GM18868 (cell line): Measurements from ENCODE around the gene CASP12.
A peak's percentile ranks its signal among the peaks of the same experiment; 100 is the strongest.
"Not testable (repeated sequence)": the region's sequence is repeated elsewhere in the genome, so short reads cannot be mapped to it uniquely, and the experiment has no call there.

Experiments used
- ATAC-seq: cut with Tn5 transposase; IDR thresholded peaks from one replicate; pipeline ENCODE4 v1.9.1; 2021; ENCODE audit warnings: mild to moderate bottlenecking, moderate library complexity; ENCODE audit not compliant: unreplicated experiment

The CASP12 gene

DNA sequence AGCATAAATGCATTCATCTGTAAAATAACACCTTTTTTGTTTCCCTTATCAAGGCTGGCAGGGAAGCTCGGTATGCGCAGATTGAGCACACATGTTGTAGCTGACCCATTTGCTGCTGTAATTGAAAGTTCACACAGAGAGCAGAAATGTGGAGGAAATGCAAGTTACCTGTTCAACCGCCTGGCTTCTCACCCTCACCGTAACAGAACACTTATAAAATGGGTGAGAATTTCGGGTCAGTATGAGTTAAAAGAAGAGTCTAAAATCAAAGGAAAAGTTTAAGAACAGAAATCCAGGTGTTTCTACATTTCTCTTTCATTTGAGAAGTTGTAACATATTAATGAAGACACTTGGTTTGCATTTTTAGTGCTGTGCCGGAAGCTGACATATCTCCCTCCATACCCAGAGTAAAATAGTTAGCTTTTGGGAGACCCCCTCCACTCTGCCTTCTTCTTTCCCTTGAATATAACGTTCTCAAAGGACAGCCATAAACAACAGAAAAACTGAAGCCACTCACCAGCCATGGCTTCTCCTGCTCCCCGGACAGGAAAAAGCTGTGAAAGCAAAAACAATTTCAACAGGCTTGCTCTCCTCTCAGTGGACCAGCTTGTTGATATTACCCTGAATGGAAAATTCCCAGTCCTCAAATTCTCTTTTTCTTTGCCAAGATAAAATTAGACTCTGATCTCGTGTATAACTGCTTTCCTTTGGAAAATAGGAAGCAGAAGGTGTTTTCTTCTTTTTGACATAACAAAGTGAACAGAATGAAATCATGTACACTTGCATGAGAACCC is at the start of gene CASP12:
CASP12 (minus strand) TSS at position 570 of the 794 bp plus-strand sequence.
- ATAC-seq, result peak; percentile 78

DNA sequence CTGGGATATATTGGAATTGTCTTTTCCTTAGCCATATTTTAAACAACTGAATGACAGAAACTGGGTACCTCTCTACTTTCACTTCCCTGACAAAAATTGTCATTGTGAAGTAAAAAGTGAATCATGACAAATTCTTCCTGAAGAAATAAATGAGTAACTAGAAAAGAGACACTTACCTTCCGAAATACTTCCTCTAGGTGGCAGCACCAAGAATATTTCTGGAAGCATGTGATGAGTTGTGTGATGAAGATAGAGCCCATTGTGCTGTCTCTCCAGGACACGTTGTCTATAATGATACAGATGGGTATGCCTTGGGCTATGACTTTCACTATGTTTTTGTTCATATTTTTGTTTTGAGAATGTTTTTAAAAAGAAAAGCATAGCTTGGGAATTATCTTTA is 48.6 kb upstream of the CASP12 start:
- peak; percentile 96 for ATAC-seq

DNA sequence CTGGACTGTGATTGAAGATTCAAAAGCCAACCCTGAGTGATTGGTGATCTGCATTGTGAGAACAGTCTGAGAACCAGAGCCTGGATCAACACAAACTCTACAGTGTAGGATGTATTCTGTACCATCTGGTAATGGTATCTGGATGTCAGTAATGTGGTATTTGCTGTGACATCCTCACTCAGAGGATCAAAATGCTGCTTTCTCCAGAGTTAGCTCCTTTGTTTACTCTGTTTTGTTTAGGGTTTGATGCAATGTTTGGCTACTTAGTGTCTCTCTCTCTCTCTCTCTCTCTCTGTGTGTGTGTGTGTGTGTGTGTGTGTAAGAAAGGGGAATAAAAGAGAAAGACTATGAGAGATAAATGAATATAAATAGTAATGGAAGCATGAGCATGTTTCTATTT is 45.8 kb upstream of the CASP12 start:
- no peak for ATAC-seq

DNA sequence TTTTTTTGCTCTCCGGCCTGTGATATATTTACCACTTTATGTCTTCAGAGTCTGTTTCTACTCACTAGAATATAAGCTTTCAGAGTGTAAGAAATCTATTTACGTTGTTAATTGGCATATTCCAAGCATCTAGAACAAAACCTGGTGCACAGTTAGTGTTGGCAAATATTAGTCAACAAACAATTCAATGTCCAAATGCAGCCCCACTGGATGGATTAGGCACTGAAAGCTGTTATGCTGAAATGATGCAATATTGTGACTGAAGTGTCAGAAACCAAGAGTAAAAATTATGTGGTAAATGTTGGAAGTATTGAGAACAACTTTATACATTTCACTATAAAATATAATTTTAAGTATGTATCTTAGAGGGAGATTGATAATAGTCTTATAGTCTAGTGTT is 45.3 kb upstream of the CASP12 start:
- ATAC-seq, result no peak

DNA sequence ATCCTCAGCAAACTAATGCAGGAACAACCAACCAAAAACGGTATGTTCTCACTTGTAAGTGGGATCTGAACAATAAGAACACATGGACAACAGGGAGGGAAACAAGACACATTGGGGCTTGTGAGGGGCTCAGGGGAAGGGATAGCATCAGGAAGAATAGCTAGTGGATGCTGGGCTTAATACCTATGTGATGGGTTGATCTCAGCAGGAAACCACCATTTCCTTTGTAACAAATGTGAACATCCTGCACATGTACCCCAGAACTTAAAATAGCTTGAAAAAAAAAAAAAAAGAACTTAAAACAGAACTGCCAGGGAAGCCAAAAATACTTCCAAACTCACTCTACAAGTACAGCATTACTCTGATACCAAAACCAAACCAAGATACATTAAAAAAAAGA is 36.3 kb upstream of the CASP12 start:
- no peak for ATAC-seq

DNA sequence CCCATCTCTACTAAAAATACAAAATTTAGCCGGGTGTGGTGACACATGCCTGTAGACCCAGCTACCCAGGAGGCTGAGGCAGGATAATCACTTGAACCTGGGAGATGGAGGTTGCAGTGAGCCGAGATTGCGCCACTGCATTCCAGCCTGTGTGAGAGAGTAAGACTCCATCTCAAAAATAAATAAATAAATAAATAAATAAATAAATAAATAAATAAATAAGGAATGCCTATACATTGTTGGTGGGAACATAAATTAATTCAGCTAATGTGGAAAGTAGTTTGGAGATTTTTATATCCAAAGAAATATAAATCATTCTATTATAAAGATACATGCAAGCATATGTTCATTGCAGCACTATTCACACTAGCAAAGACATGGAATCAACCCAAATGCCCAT is 35.8 kb upstream of the CASP12 start:
- not testable (repeated sequence) for ATAC-seq

DNA sequence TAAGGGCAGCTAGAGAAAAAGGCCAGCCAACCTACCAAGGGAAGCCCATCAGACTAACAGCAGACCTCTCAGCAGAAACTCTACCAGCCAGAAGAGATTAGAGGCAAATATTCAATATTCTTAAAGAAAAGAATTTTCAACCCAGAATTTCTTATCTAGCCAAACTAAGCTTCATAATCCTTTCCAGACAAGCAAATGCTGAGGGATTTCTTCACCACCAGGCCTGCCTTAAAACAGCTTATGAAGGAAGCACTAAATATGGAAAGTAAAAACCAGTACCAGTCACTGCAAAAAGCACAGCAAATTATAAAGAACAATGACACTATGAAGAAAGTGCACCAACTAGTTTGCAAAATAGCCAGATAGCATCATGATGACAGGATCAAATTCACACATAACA is 30.6 kb upstream of the CASP12 start:
- no peak for ATAC-seq

DNA sequence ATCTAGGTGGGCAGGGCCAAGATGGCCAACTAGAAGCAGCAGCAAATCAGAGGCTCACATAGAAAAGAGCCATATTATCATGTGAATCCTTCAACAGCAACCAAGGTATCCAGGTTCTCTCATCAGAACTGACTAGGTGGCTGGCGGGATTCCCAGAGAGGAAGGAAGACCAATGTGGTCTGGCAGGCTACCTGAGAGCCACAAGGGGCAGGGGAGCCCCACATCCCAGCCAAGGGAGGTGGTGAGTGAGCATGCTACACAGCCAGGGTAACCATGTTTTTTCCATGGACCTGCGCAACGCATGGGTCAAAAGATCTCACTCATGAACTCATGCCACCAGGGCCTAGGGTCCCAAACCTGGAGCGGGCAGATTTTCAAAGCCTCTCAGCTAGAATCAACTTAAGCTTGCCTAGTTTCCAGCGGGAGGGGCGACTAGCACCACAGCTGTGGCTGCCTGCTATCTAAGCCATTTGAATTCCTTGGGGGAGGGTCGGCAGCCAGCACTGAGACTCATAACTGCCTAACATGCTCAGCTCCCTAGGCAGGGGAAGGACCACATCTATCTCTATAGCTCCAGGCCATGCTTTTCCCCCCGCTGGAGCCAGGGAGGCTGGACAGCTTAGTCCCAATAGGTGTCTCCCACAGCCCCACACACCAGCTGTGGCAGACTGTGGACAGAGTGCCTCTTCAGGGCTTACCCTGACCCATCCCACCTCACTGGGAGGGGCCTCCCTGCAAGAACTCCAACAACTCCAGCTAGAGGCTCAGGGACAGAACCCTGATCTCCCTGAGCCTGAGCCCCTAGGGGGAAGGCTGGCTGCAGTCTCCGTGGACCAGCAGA is 28.7 kb upstream of the CASP12 start:
- ATAC-seq, result no peak

DNA sequence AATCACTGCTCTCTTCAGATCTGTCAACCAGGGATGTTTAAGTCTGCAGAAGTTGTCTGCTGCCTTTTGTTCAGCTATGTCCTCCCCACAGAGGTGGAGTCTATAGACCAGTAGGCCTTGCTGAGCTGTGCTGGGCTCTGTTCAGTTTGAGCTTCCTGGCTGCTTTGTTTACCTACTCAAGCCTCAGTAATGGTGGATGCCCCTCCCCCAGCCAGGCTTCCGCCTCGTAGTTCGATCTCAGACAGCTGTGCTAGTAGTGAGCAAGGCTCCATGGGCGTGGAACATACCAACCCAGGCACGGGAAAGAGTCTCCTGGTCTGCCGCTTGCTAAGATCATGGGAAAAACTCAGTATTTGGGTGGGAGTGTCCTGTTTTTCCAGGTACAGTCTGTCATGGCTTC is 27.6 kb upstream of the CASP12 start:
- no peak for ATAC-seq

DNA sequence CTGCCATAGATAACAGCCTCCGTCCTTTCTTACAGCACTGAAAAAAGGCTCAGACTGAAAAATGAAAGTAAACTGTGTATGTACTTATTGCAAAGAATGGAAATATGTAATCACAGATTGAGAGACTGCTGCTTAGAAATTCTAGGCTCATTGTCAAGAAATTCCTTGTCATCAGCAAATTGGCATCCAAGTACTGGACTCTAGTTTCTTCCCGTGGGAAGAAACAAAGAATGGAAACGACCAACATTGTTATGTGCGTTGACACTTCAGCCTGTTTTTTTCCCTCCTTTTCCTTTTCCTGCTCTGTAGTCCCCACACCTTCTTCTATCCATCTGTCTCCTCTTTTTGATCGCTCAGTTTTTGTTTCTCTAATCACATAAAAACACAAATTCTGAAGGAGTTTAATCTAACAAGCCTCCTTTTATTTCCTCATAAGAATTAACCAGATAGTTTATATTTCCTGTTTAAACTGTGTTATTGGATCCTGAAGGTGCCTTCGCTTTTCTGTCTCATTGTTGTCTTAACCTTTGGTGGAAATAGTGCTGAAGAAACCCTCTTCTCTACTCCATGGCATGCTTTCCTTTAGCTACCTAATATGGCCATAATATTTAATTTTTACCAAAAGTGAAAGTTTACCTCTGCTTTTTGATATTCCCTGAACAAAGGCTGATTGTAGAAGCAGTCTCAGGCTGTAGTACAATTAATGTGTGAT is 20.0 kb upstream of the CASP12 start:
- ATAC-seq, result peak; percentile 74

DNA sequence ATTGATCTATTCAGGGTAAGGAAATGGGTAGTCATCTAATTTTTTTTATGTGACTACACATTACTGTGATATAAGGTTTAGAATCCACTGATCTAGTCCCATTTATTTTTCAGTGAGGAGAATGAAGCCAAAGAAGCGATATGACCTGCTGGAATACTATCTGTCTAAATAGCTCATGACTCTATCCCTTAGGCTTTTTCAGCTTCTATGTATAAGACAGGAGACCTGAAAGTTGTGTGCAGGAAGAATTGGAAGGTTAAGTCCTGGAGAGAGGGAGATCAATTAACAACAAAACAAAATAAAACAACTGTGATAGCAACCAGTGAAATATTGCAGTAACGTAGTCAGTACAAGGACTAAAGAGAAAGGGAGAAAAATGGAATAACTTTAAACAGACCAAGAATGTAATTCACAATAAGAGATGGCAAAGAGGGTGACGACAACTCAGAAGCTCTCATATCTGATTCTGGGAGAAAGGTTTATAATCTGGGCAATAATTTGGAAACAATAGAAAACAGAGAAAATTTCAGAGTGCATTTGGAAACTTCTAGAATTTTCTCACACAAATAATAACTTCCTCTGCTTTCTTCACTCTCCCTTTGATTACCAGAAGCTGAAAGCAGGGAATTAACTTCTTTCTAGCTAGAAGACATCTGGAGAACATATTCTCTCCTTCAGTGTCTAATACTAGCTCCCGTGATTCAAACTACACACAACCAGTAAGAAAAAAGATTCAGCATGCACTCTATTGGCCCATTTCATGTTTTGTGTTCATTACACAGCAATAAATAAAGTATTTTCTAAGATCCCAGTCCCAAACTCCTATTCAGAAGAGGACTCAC is 19.2 kb upstream of the CASP12 start:
- peak; percentile 38 for ATAC-seq

DNA sequence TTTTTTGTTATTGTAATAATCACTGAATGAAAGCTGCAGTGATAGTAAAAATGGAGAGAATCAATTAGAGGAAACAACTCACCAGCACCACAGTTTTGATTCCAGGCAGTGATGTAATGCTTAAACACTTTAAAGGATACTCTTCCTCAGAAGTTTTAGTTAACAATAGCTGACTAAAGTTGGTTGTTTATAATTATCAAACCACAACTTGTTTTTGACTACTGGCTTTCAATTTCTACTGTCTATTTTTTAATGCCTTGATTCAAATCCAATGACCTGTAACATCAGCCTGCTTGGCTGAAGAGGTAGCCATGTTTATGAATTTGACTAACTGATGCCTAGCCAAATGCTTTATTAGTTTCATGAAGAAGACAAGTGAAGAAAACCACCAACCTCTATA is 18.2 kb upstream of the CASP12 start:
- ATAC-seq, result no peak

DNA sequence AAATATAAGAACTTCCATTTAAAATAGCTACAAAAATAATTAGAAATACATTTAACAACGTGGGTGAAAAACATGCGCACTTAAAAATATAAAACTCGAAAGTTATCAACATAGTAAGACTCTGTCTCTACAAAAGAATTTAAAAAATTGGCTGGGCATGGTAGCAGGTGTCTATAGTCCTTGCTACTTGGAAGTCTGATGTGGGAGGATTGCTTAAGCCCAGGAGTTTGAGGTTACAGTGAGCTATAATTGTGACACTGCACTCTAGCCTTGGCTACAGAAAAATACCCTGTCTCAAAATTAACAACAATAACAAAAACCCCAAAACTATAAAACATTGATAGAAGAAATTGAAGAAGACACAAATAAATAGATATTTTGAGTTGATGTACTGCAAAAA is 13.8 kb upstream of the CASP12 start:
- no peak for ATAC-seq

DNA sequence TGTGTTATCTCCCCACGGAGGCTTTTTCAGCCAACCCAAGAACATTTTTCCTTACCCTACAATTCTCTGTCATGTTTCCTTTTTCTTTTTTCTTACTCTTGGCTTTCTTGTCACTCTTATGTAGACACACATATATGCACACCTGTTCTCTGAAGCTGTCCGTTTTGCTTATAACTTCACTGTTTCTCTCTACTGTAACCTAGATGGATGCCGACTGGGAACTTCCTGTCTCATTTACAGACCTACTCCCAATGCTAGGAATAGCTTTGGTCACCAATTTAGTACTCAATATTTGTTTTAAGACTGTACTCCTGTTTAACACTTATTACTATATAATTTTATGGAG is 9.9 kb upstream of the CASP12 start:
- peak; percentile 14 for ATAC-seq

DNA sequence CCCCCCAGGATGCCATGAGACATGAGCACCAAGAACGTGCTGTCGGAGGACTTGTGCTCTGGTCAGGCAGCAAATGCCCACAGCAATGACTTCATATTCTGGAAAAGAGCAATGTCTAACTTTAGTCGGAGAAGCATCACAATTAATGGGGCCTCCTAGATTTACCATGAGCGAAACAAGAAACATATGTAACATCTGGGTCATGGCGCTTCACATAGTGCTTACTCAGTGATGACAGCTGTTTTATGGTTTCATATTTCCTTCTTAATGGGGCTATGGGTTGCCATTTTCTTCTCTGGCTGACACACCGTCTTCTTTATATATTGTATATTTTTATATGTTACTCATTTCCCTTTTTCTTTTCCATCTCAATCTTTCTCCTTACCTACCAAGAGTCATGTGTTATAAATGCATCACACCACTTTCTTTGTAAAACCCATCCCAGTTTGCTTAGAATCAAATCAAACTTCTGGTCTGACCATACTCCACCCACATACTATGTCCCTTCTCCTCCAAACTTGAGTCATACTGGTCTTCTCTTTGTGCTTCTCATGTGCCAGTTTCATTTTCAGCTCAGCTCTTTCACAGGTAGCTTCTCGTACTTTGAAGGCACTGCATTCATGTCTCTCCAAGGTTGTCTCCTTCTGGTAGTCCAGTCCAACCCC is 9.4 kb upstream of the CASP12 start:
- ATAC-seq, result peak; percentile 95

DNA sequence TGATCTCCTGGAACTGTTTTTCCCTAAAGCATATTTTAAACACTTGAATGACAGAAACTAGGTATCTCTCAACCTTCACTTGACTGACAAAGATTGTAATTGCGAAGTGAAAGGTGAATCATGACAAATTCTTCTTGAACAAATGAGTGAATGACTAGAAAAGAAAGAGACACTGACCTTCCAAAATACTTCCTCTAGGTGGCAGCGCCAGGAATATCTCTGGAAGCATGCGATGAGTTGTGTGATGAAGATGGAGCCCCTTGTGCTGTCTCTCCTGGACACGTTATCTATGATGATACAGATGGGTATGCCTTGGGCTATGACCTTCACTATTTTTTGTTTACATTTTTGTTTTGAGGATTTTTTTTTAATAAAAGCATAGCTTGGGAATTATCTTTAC is 7.0 kb upstream of the CASP12 start:
- no peak for ATAC-seq

DNA sequence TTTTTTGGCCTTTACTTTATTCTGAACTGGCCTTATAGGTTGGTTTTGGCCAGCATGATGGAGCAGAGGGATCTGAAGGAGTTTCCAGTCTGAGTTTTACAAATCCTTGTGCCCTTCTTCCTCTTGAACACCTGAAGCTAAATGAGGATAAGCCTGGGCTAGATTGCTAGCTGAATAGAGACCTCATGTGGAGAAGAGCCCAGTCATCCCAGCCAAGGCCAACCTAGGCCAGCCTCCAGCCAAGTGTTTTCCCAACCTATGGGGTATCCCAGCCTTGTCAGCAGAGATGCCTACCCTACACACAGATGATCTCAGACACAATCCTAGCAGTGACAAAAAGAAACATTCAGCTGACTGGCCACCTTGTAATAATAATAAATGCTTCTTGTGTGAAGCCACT is 966 bp upstream of the CASP12 start:
- ATAC-seq, result no peak

DNA sequence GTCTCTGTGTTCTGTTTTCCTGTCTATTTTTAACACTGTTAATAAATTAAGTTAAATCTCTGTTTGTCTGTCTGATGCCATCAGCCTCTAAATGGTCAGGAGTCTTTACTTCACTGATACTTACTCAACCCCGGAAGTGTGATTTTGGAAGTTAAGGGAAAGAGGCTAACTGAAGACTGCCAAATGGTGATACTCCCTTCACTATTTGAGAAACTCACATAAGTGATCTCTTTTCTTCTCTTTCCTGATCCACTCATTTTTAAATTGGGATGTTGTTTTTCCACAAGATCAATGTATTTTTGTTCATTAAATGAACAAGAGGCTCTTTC is 389 bp upstream of the CASP12 start:
- ATAC-seq, result peak; percentile 4

DNA sequence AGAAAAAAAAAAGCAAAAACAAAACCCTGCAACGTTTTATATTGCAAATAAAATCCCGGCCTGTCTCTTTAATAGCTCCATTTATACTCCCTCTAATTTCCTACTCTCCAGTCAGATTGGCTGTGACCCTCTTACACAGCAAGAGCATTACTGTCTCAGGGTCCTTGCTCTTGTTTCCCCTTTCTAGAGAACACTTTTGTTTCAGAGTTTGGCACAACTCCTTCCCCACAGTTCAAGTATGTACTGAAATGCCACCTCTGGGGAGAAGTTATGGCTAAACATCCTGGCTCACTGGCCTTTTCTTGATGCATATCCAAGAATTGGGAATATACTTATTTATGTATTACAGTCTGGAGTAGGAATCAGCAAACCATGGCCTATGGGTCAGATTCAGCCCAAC is 2.6 kb downstream of the CASP12 start:
- ATAC-seq, result no peak

DNA sequence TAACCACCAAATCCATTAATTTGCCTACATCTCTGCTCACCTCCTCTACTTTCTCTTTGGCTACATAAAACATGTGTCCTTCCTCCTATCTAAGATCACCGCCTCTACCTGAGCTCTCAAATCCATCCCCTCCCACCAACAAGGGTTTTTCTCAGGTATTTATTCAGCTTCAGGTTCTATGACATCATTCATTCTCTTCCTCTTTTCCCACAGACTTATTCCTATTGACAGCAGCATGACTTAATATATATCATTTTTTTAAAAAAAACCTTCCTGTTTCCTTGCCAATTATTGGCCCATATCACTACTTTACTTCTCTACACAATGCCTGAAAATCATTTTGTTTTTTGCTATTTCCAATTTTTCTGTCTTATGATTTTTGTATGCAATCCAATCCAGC is 4.4 kb downstream of the CASP12 start:
- ATAC-seq, result no peak
